DMS114 treated with DMSO at 0.1 percent for 48 hours (cell line): ENCODE results near the gene TMTC1.
"Not testable (repeated sequence)": the region's sequence is repeated elsewhere in the genome, so short reads cannot be mapped to it uniquely, and the experiment has no call there.

Experiments used
- DNase-seq: peaks from one replicate; lab custom pipeline; 2025; ENCODE audit not compliant: unreplicated experiment; lab: John Stamatoyannopoulos, UW

TMTC1 gene

GRCh38 chr12:29674463-29674862 is 109.3 kb downstream of the TMTC1 start:
- no peak for DNase-seq

- DNase-seq, result no peak
Measured at GRCh38 chr12:29673346-29673745, 110.4 kb downstream of the TMTC1 start.

- no peak for DNase-seq
Measured at GRCh38 chr12:29672580-29672979, 111.2 kb downstream of the TMTC1 start.

GRCh38 chr12:29671742-29672141 is 112.0 kb downstream of the TMTC1 start:
- no peak for DNase-seq

- DNase-seq, result no peak
Measured at GRCh38 chr12:29667011-29667410, 116.7 kb downstream of the TMTC1 start.

GRCh38 chr12:29665107-29665506 is 118.6 kb downstream of the TMTC1 start:
- no peak for DNase-seq

- DNase-seq, result no peak
Measured at GRCh38 chr12:29662734-29663323, 120.9 kb downstream of the TMTC1 start.

GRCh38 chr12:29660847-29661246 is 122.9 kb downstream of the TMTC1 start:
- DNase-seq, result no peak

- DNase-seq, result no peak
Measured at GRCh38 chr12:29656762-29657538, 126.8 kb downstream of the TMTC1 start.

GRCh38 chr12:29655861-29656260 is 127.9 kb downstream of the TMTC1 start:
- DNase-seq, result no peak

GRCh38 chr12:29653286-29653685 is 130.5 kb downstream of the TMTC1 start:
- no peak for DNase-seq

GRCh38 chr12:29650371-29650770 is 133.4 kb downstream of the TMTC1 start:
- DNase-seq, result no peak

GRCh38 chr12:29649722-29650121 is 134.0 kb downstream of the TMTC1 start:
- no peak for DNase-seq

- DNase-seq, result no peak
Measured at GRCh38 chr12:29644536-29645162, 139.1 kb downstream of the TMTC1 start.

GRCh38 chr12:29640589-29641345 is 143.0 kb downstream of the TMTC1 start:
- no peak for DNase-seq

GRCh38 chr12:29639893-29640495 is 143.7 kb downstream of the TMTC1 start:
- DNase-seq, result no peak

GRCh38 chr12:29638528-29638927 is 145.2 kb downstream of the TMTC1 start:
- no peak for DNase-seq

- DNase-seq, result no peak
Measured at GRCh38 chr12:29634057-29634456, 149.7 kb downstream of the TMTC1 start.

- DNase-seq, result not testable (repeated sequence)
Measured at GRCh38 chr12:29630164-29630563, 153.6 kb downstream of the TMTC1 start.

- no peak for DNase-seq
Measured at GRCh38 chr12:29627221-29627620, 156.5 kb downstream of the TMTC1 start.

- no peak for DNase-seq
Measured at GRCh38 chr12:29625359-29625953, 158.3 kb downstream of the TMTC1 start.
